IPS-11a (cell line): ENCODE results near the gene NUDT19.
"Not testable (repeated sequence)": the region's sequence is repeated elsewhere in the genome, so short reads cannot be mapped to it uniquely, and the experiment has no call there.

Source experiments
- H3K4me3 ChIP-seq: one replicate; pipeline ENCODE4 v1.5.1; 2013; ENCODE audit warnings: low read depth, low read length, control low read depth

The NUDT19 gene

DNA sequence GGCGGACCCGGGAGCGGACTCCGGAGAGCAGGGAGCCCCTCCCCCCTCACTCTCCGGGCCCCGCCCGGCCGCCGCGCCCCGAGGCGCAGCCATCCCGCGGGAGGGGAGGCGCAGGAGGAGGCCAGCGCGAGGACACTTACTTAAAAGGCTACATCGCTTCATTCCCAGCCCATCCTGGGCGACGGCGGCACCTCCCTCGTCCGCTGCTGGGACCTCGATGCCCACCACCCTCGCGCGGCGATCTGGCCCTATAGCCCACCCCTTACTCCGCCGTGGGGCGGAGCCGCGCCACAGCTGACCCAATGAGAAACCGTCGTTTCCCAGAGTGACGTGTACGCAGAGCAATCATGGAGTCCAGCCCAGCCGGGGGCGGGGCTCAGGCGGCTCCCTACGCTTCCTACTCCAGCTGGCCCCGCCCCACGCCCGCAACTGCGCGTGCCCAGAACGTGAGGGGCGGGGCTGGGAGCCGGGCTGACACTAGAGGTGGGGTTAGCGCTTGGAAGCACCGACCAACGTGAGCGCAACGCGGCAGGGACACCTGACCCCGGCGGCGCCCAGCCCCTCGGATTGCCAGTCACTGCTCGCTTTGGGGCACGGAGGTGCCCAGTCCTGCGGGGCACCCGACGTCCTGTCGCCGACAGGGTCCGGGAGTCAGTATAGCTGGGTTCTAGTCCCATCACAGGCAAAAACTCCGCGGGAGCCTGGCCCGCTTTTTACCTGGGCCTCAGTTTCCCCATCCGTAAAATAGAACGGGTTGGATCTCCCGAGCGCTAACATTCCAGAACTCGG, 16.5 kb upstream of the NUDT19 start, which contains the start of gene ANKRD27:
ANKRD27 (minus strand) TSS at position 250 of the 789 bp plus-strand sequence. CDS start 16,165 bp downstream, outside the sequence.
- H3K4me3 ChIP-seq: peak within 1 kb of the TSS; percentile 76

DNA sequence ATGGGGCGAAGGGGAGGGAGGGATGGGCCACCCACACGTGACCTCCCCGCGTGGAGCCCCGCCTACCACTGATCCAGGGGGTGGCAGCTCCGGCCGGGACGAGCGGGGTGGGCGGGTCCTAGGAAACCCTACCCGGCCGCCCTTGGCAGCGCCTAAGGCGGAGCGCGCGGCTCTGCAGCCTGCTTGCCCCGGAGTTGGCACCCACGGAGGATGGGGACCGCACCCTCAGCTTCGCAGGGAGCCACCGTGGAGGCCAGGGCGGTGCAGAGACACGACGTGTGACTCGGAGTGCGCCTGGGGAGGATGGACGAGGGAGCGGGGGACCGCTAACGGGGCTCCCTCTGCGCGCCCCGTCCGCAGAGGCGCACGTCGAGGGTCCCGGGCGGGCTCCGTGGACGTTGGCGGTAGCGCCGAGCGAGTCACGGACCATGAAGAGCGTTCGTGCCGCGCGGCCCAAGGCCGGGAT, 15.9 kb upstream of the NUDT19 start, which contains the start of gene RGS9BP:
RGS9BP (plus strand) TSS at position 129 of the 466 bp plus-strand sequence. CDS start 416 bp downstream, outside the sequence.
- H3K4me3 ChIP-seq: peak within 1 kb of the TSS; percentile 76

DNA sequence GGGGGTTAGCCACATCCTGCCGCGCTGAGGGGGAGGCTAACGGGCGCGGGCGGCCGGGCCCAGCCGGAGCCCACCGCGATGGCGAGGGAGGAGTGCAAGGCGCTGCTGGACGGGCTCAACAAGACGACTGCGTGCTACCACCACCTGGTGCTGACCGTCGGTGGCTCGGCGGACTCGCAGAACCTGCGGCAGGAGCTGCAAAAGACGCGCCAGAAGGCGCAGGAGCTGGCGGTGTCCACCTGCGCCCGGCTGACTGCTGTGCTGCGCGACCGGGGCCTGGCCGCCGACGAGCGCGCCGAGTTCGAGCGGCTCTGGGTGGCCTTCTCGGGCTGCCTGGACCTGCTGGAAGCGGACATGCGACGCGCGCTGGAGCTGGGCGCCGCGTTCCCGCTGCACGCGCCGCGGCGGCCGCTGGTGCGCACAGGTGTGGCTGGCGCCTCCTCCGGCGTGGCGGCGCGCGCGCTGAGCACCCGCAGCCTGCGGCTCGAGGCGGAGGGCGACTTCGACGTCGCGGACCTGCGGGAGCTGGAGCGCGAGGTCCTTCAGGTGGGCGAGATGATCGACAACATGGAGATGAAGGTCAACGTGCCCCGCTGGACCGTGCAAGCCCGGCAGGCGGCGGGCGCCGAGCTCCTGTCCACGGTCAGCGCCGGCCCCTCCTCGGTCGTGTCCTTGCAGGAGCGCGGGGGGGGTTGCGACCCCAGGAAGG, 15.3 kb upstream of the NUDT19 start:
- H3K4me3 ChIP-seq: peak overlapping the region; percentile 20

GRCh38 chr19:32676895-32677359, 14.7 kb upstream of the NUDT19 start:
- no peak overlapping the region for H3K4me3 ChIP-seq

DNA sequence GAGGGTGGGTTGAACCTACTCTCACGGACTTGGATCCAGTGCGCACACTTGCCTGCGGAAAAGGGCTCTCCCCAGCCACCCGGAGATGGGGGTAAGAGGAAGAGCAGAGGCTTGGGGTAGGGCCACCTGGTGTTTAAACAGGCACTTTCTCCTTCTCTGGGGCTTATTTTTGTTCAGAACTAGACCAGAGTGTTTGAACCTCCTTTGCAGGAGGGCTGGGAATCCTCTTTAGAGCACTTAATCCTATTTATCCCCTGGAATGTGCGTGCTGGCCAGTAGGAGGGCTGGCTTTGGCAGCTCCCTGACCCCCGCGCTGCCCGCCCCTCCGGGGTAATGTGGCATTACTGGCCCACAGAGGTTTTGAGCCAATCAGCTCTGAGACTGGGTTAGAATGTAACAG, 14.0 kb upstream of the NUDT19 start:
- no peak overlapping the region for H3K4me3 ChIP-seq

- no peak overlapping the region for H3K4me3 ChIP-seq
Measured at GRCh38 chr19:32680986-32681385, 10.6 kb upstream of the NUDT19 start.

GRCh38 chr19:32682317-32682716, 9.3 kb upstream of the NUDT19 start:
- no peak overlapping the region for H3K4me3 ChIP-seq

DNA sequence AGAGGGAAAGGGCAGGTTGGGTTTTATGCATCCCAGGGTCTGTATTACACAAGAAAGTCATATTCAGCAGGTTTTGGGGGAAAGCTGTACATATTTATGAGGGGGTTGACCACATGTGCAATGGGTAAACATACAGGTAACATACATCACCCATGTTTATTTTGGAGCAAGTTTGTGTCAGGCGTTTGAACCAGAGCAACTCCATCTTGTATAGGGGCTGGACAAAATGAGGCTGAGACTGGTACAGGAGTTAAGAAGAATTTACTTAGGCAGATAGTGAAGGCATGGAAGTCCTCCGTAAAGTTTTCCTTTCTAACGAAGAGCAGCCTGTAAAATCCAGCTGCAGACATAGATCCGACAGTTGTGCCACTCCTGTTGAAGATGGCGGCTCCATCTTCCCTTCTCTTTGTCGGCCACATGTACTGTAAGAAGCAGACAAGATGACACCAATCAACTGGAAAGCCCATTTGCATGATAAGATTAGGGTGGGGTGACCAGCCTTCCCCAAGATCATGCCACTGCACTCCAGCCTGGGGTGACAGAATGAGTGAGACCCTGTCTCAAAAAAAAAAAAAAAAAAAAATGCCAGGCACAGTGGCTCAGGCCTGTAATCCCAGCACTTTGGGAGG, 4.7 kb upstream of the NUDT19 start:
- no peak overlapping the region for H3K4me3 ChIP-seq

DNA sequence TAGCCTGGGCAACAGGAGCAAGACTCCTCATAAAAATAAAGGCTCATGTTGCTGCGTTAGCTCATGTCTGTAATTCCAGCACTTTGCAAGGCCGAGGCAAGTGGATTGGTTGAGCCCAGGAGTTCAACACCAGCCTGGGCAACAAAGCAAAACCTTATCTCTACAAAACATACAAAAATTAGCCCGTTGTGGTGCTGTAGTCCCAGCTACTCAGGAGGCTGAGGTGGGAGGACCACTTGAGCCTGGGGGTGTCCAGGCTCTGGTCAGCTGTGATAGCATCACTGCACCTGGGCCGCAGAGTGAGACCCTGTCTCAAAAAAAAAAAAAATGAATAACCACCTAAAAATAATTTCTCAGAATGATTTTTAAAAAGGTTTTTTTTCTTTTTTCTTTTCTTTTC, 3.9 kb upstream of the NUDT19 start:
- no peak overlapping the region for H3K4me3 ChIP-seq

GRCh38 chr19:32688311-32688710, 3.3 kb upstream of the NUDT19 start:
- no peak overlapping the region for H3K4me3 ChIP-seq

GRCh38 chr19:32691952-32692726, 518 bp downstream of the NUDT19 start:
- H3K4me3 ChIP-seq: peak overlapping the region; percentile 37

- H3K4me3 ChIP-seq: no peak overlapping the region
Measured at GRCh38 chr19:32692727-32693061, 1.1 kb downstream of the NUDT19 start.

- not testable (repeated sequence) for H3K4me3 ChIP-seq
Measured at GRCh38 chr19:32693151-32694108, 1.8 kb downstream of the NUDT19 start.

GRCh38 chr19:32694316-32694715, 2.7 kb downstream of the NUDT19 start:
- H3K4me3 ChIP-seq: not testable (repeated sequence)

DNA sequence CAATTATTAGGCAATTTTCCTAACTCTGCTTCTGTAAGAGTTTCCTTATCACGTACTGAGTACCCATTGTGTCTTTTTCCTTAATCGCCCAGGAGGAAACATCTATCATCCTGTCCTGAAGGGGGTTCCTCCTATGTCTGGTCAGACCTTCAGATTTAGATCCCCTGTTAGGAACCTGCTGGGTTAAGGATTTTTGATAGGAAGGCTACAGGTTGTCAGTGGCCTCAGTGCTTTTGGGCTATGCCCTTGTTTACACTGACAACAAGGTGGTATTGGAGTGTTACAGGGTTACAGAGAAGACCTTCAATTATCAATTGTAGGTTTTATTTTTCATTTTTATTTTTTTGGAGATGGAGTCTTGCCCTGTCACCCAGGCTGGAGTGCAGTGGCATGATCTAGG, 3.2 kb downstream of the NUDT19 start:
- not testable (repeated sequence) for H3K4me3 ChIP-seq

GRCh38 chr19:32695506-32695905, 3.9 kb downstream of the NUDT19 start:
- H3K4me3 ChIP-seq: not testable (repeated sequence)

DNA sequence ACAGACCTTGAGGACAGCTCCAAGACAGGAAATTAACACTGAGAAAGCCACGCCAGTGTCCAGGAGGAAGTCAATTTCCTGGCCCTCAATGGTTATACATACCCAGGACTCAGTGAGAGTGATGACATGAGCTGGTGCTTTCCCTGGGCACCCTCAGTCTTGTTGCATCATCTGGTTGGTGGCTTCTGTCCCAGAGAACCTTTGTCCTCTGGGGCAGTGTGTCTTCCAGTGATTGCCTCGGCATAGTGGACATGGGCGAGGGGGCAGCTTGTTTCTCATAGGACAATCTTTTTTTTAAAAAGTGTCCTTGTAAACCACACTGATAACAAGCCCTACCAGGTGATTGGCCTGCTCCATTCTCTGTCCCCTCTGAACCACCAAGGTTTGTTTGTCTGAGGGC, 5.2 kb downstream of the NUDT19 start:
- not testable (repeated sequence) for H3K4me3 ChIP-seq

DNA sequence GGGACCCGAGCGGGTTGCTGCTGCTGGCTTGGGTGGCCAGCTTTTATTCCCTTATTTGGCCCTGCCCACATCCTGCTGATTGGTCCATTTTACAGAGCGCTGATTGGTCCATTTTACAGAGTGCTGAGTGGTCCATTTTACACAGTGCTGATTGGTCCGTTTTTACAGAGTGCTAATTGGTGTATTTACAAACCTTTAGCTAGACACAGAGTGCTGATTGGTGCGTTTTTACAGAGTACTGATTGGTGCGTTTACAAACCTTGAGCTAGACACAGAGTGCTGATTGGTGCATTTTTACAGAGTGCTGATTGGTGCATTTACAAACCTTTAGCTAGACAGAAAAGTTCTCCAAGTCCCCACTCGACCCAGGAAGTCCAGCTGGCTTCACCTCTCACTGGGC, 8.5 kb downstream of the NUDT19 start:
- H3K4me3 ChIP-seq: not testable (repeated sequence)

DNA sequence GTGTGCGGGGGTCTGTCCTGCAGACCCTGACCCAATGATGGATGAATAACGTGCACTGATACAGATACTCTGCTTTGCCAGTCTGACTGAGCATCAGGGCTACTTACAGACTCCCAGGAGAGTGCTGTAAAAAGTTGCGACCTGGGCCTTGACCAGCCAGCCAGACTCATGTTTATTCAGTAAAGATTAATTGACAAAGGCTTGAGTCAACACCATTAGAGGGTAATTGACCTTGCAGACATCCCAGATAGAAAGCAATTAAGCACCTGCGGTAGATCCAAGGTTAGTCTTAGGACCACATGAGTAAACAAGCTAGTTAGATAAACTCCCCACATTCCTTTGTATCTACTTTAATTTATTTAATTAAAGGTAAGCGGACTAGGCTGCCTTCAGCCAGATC, 10.4 kb downstream of the NUDT19 start:
- no peak overlapping the region for H3K4me3 ChIP-seq

- not testable (repeated sequence) for H3K4me3 ChIP-seq
Measured at GRCh38 chr19:32704006-32704405, 12.4 kb downstream of the NUDT19 start.
